ENCODE results near the gene PRLR.

PRLR gene

GRCh38 chr5:35082530-35082929 is 147.8 kb downstream of the PRLR start:
- DNase-seq (ENCODE audit: low spot score), result no peak

GRCh38 chr5:35081134-35081533 is 149.2 kb downstream of the PRLR start:
- DNase-seq (ENCODE audit: low spot score), result no peak

- no peak for DNase-seq (ENCODE audit: low spot score)
Observed at GRCh38 chr5:35073160-35073559, 157.1 kb downstream of the PRLR start.

- no peak for DNase-seq (ENCODE audit: low spot score)
Observed at GRCh38 chr5:35069188-35069587, 161.1 kb downstream of the PRLR start.

GRCh38 chr5:35067985-35068384 is 162.3 kb downstream of the PRLR start:
- no peak for DNase-seq (ENCODE audit: low spot score)

- no peak for DNase-seq (ENCODE audit: low spot score)
Observed at GRCh38 chr5:35066260-35066795, 164.0 kb downstream of the PRLR start.

GRCh38 chr5:35063414-35063813 is 166.9 kb downstream of the PRLR start:
- DNase-seq (ENCODE audit: low spot score), result no peak

- DNase-seq (ENCODE audit: low spot score), result no peak
Observed at GRCh38 chr5:35061211-35061770, 169.0 kb downstream of the PRLR start.

- DNase-seq (ENCODE audit: low spot score), result no peak
Observed at GRCh38 chr5:35060236-35060635, 170.1 kb downstream of the PRLR start.

- DNase-seq (ENCODE audit: low spot score), result no peak
Observed at GRCh38 chr5:35059251-35059650, 171.0 kb downstream of the PRLR start.

GRCh38 chr5:35058374-35058788 is 171.9 kb downstream of the PRLR start:
- no peak for DNase-seq (ENCODE audit: low spot score)

- no peak for DNase-seq (ENCODE audit: low spot score)
Observed at GRCh38 chr5:35056686-35057085, 173.6 kb downstream of the PRLR start.

GRCh38 chr5:35052838-35053237 is 177.4 kb downstream of the PRLR start:
- no peak for DNase-seq (ENCODE audit: low spot score)

- DNase-seq (ENCODE audit: low spot score), result no peak
Observed at GRCh38 chr5:35050541-35051126, 179.7 kb downstream of the PRLR start.

GRCh38 chr5:35048910-35049309 is 181.4 kb downstream of the PRLR start:
- no peak for DNase-seq (ENCODE audit: low spot score)

GRCh38 chr5:35047785-35048404 is 182.4 kb downstream of the PRLR start, which contains the start of gene AGXT2:
Gene AGXT2, minus strand, starts transcription at chr5:35047949. Its CDS starts 57 bp downstream, at chr5:35047892.
- no peak for DNase-seq (ENCODE audit: low spot score)

GRCh38 chr5:35046774-35047173 is 183.5 kb downstream of the PRLR start:
- DNase-seq (ENCODE audit: low spot score), result no peak

- DNase-seq (ENCODE audit: low spot score), result no peak
Observed at GRCh38 chr5:35045280-35045679, 185.0 kb downstream of the PRLR start.

GRCh38 chr5:35044649-35045048 is 185.6 kb downstream of the PRLR start:
- DNase-seq (ENCODE audit: low spot score), result no peak

GRCh38 chr5:35042781-35043180 is 187.5 kb downstream of the PRLR start:
- DNase-seq (ENCODE audit: low spot score), result no peak

GRCh38 chr5:35041261-35041660 is 189.0 kb downstream of the PRLR start:
- no peak for DNase-seq (ENCODE audit: low spot score)

- no peak for DNase-seq (ENCODE audit: low spot score)
Observed at GRCh38 chr5:35038891-35039290, 191.4 kb downstream of the PRLR start.

GRCh38 chr5:35036536-35036935 is 193.8 kb downstream of the PRLR start:
- DNase-seq (ENCODE audit: low spot score), result no peak

All from LoVo (cell line).